22Rv1 (cell line): ENCODE data around the gene TXNL4A.

Source experiments
- H3K27ac ChIP-seq: fragments of 450-650 bp; 2 replicates; pipeline ENCODE4 v1.5.1; 2017
- CTCF ChIP-seq: fragments of 450-650 bp; IDR thresholded peaks from 2 replicates; pipeline ENCODE4 v1.5.1; 2017; ENCODE audit warnings: mild to moderate bottlenecking
- ZFX ChIP-seq: fragments of 450-650 bp; IDR thresholded peaks from 2 replicates; pipeline ENCODE4 v1.6.1; 2017; ENCODE audit warnings: antibody characterized with exemption, borderline replicate concordance

Gene TXNL4A

GRCh38 chr18:79950515-79951341 lies 37.6 kb downstream of the TXNL4A start:
- no peak for TF ChIP-seq CTCF
- no peak for TF ChIP-seq ZFX
- peak overlapping the region; percentile 55 for H3K27ac ChIP-seq

GRCh38 chr18:79949697-79950487 lies 38.5 kb downstream of the TXNL4A start:
- TF ChIP-seq CTCF: no peak
- H3K27ac ChIP-seq: 0 out of 2 replicates have a peak overlapping the region, but pooled peaks have one; percentile 7

GRCh38 chr18:79948719-79949411 lies 39.5 kb downstream of the TXNL4A start:
- no peak overlapping the region for H3K27ac ChIP-seq
- no peak for TF ChIP-seq ZFX
- TF ChIP-seq CTCF: no peak

- H3K27ac ChIP-seq: no peak overlapping the region
- no peak for TF ChIP-seq CTCF
- no peak for TF ChIP-seq ZFX
These were observed 40.3 kb downstream of the TXNL4A start for GRCh38 chr18:79947881-79948610.

- H3K27ac ChIP-seq: no peak overlapping the region
- no peak for TF ChIP-seq ZFX
- TF ChIP-seq CTCF: no peak
These were observed 41.2 kb downstream of the TXNL4A start for GRCh38 chr18:79947054-79947755.
